Transverse colon (tissue), 4 donors: Measurements from ENCODE around the gene ASCL5. TPM values are rescaled to one million over a fixed set of nuclear protein-coding genes. Genes with fewer than 3 reads are reported as not detected.

Source experiments
- DNase-seq: peaks from one replicate; pipeline ENCODE4 v3.0.0-alpha.2; 2019
- H3K27ac ChIP-seq, 4 donors: fragments of 200-600 bp; sonication (generic); 2 replicates each; pipeline ENCODE4 v1.5.1; 2016 to 2018; ENCODE audit warnings: inconsistent platforms in 4 of 4
- H3K27me3 ChIP-seq: fragments of 200-600 bp; sonication (generic); 2 replicates; pipeline ENCODE4 v1.5.1; 2017; ENCODE audit warnings: inconsistent platforms
- H3K36me3 ChIP-seq, 4 donors: fragments of 200-600 bp; sonication (generic); 2 replicates each; pipeline ENCODE4 v1.5.1; 2017 to 2019; ENCODE audit warnings: inconsistent platforms in 4 of 4
- H3K4me1 ChIP-seq, 4 donors: fragments of 200-600 bp; sonication (generic); 2 replicates each; pipeline ENCODE4 v1.5.1; 2017 to 2020; ENCODE audit warnings: inconsistent platforms in 4 of 4
- H3K4me3 ChIP-seq, 4 donors: fragments of 200-600 bp; sonication (generic); 1 replicate in 1 of 4; 2 replicates in 3 of 4; pipeline versions ENCODE4 v1.5.1 to v1.6.1; 2017 to 2019; ENCODE audit warnings: inconsistent platforms in 4 of 4
- H3K9me3 ChIP-seq, 2 donors: fragments of 200-600 bp; sonication (generic); 2 replicates each; pipeline ENCODE4 v1.5.1; 2017 to 2019; ENCODE audit warnings: inconsistent platforms in 2 of 2
- CTCF ChIP-seq, 5 experiments: fragments of 200-600 bp in 3 of 5; fragments of 450-650 bp in 2 of 5; sonication (generic) in 3 of 5; IDR thresholded peaks; 1 replicate in 2 of 5; 2 replicates in 3 of 5; pipeline ENCODE4 v1.5.1; 2016 to 2017; ENCODE audit warnings: antibody characterized with exemption in 5 of 5, inconsistent platforms in 3 of 5, mild to moderate bottlenecking in 2 of 5, moderate library complexity in 1 of 5
- EP300 ChIP-seq: sonication (generic); formaldehyde crosslinking; IDR thresholded peaks from one replicate; pipeline ENCODE4 v1.6.1; 2017; ENCODE audit warnings: antibody characterized with exemption, low read depth
- POLR2A ChIP-seq: fragments of 450-650 bp; IDR thresholded peaks from one replicate; pipeline ENCODE4 v1.6.1; 2016; ENCODE audit warnings: antibody characterized with exemption, mild to moderate bottlenecking, moderate library complexity
- POLR2AphosphoS5 ChIP-seq, 3 donors: sonication (generic); formaldehyde crosslinking; IDR thresholded peaks; one replicate each; pipeline ENCODE4 v1.6.1; 2016; ENCODE audit warnings: antibody characterized with exemption in 3 of 3
- WGBS, 2 donors: methylation state at CpG; one replicate each; pipeline ENCODE4 v1.1.5; 2018; ENCODE audit warnings: low coverage in 1 of 2; 5-methylcytosine and 5-hydroxymethylcytosine counted together
- in situ Hi-C, 4 donors: fragments of 200-750 bp; cut with MboI; loops; one replicate each; pipeline versions ENCODE4 v1.15.0 to v1.15.1; 2017; ENCODE audit warnings: low sequenced_read_pairs in 3 of 4, low pct_ligation_motif_present in 1 of 4, low pct_unique_long_range_greater_than_20kb in 1 of 4
- intact Hi-C: fragments of 100-400 bp; cut with DNase I; formaldehyde crosslinking; loops from one replicate; pipeline ENCODE4 v1.15.1; 2023; ENCODE audit warnings: low total_unique reads
- total RNA-seq, 4 donors: library from RNA; depleted of rRNA; stranded (reverse); fragments of >200 nt; gene quantifications; one replicate each; pipeline ENCODE4 v1.1.0, GENCODE V29; 2016

Gene ASCL5
- total RNA-seq, 4 donors from 2014 or later, result not detected

GRCh38 chr1:201157949-201158348 lies 31.0 kb upstream of the ASCL5 start:
- Histone ChIP-seq H3K27ac (no peak overlapping the region), H3K27me3 (peaks cover 4% of the 10 kb centered on the region), H3K9me3 (no peaks in the 10 kb centered on the region), H3K4me3 (no peak overlapping the region), H3K4me1 (peaks cover 6 to 15% (median 11%) of the 10 kb centered on the region in 4 donors), H3K36me3 (no peaks in the 10 kb centered on the region)
- no peak for DNase-seq
- intact Hi-C loops (no loop called here), in situ Hi-C loops (no loop called here)
- 84% methylated on average over 2 of the region's 2 CpGs; no CpG with 5 or more reads in 1 of the 2 donors for WGBS, 2 donors
- TF ChIP-seq CTCF (IDR thresholded peaks at IDR 0.05) (no peak), EP300 (no peak), POLR2A (no peak)

- in situ Hi-C loops (no loop called here), intact Hi-C loops (no loop called here)
- Histone ChIP-seq H3K4me3 (no peak overlapping the region), H3K36me3 (no peaks in the 10 kb centered on the region), H3K4me1 (peaks cover 6 to 20% (median 13%) of the 10 kb centered on the region in 4 donors), H3K9me3 (no peaks in the 10 kb centered on the region), H3K27ac (no peak overlapping the region), H3K27me3 (peaks cover 4% of the 10 kb centered on the region)
- no peak for DNase-seq
- TF ChIP-seq EP300 (no peak), POLR2A (no peak), POLR2AphosphoS5 (IDR thresholded peaks at IDR 0.05) (no peak)
These were observed 29.8 kb upstream of the ASCL5 start for GRCh38 chr1:201156819-201157218.

- 90 to 95% methylated on average over 3 of the region's 3 CpGs for WGBS, 2 donors
- in situ Hi-C loops (no loop called here), intact Hi-C loops (no loop called here)
- no peaks in the 10 kb centered on the region for H3K9me3 ChIP-seq
- no peak for DNase-seq
- H3K27me3 ChIP-seq, result peaks cover 4% of the 10 kb centered on the region
- H3K36me3 ChIP-seq, result no peaks in the 10 kb centered on the region
- no peak overlapping the region for H3K27ac ChIP-seq
- peaks cover 6 to 20% (median 13%) of the 10 kb centered on the region in 4 donors for H3K4me1 ChIP-seq
- TF ChIP-seq POLR2A (no peak), EP300 (no peak), CTCF (IDR thresholded peaks at IDR 0.05) (no peak), POLR2AphosphoS5 (IDR thresholded peaks at IDR 0.05) (no peak)
- H3K4me3 ChIP-seq, result no peak overlapping the region
These were observed 29.4 kb upstream of the ASCL5 start for GRCh38 chr1:201156346-201156745.

DNA sequence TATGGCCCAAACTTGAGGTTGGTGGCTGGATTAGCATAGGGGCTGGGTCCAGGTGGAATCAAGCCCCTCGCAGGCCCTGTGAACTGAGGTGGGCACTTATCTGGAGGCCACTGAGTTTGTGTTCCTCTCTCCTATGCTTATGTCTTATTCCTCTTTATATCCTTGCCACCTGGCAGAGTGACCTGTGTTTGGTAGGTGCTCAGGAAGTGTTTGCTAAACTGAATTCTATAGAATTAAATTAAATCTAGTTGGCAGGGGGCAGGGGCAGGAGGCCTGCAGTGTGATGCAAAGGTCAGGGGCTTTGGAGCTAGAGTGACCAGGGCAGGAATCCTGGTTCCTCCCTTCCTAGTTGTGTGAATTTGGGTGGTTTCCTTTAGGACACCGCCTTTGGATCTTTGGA lies 28.4 kb upstream of the ASCL5 start:
- in situ Hi-C loops (no loop called here), intact Hi-C loops (no loop called here)
- Histone ChIP-seq H3K27ac (no peak overlapping the region), H3K27me3 (no peaks in the 10 kb centered on the region), H3K4me1 (peaks cover 6 to 20% (median 13%) of the 10 kb centered on the region in 4 donors), H3K9me3 (no peaks in the 10 kb centered on the region), H3K4me3 (no peak overlapping the region), H3K36me3 (peaks cover 0 to 2% (median 0%) of the 10 kb centered on the region in 4 donors)
- DNase-seq, result no peak
- 95% methylated on average over 2 of the region's 2 CpGs; no CpG with 5 or more reads in 1 of the 2 donors for WGBS, 2 donors
- TF ChIP-seq CTCF (IDR thresholded peaks at IDR 0.05) (no peak), EP300 (no peak)
